Measurements from ENCODE around the gene STAT1. TPM values are rescaled to one million over a fixed set of nuclear protein-coding genes. Genes with fewer than 3 reads are reported as not detected.

Gene STAT1
- total RNA-seq, 1 experiment from 2014 or later = 73.4 TPM

DNA sequence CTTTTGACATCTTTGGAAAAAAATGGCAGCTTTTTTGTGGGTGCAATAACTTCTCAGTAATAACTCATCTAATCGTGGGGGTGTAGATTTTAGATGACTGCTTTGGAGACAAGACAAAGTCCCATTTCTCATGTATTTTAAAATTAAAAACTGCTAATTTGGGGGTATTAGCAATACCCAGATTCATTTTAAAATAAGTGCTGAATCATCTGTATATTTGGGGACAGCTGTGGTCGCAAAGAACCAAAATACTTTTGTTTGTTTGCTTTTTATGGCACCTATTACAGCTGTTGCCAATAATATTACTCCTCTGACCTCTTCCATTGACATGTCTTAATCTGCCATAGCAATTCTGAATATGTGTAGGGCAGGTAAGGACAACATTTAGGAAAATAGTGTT, 45.4 kb downstream of the STAT1 start:
- DNase-seq (ENCODE audit: low read depth, low spot score) (no peak), ATAC-seq (no peak)
- POLR2A ChIA-PET = no interaction called here
- TF ChIP-seq, protein P1, sequence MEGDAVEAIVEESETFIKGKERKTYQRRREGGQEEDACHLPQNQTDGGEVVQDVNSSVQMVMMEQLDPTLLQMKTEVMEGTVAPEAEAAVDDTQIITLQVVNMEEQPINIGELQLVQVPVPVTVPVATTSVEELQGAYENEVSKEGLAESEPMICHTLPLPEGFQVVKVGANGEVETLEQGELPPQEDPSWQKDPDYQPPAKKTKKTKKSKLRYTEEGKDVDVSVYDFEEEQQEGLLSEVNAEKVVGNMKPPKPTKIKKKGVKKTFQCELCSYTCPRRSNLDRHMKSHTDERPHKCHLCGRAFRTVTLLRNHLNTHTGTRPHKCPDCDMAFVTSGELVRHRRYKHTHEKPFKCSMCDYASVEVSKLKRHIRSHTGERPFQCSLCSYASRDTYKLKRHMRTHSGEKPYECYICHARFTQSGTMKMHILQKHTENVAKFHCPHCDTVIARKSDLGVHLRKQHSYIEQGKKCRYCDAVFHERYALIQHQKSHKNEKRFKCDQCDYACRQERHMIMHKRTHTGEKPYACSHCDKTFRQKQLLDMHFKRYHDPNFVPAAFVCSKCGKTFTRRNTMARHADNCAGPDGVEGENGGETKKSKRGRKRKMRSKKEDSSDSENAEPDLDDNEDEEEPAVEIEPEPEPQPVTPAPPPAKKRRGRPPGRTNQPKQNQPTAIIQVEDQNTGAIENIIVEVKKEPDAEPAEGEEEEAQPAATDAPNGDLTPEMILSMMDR (IDR thresholded peaks at IDR 0.05) = no peak
- TF ChIP-seq, protein P2, sequence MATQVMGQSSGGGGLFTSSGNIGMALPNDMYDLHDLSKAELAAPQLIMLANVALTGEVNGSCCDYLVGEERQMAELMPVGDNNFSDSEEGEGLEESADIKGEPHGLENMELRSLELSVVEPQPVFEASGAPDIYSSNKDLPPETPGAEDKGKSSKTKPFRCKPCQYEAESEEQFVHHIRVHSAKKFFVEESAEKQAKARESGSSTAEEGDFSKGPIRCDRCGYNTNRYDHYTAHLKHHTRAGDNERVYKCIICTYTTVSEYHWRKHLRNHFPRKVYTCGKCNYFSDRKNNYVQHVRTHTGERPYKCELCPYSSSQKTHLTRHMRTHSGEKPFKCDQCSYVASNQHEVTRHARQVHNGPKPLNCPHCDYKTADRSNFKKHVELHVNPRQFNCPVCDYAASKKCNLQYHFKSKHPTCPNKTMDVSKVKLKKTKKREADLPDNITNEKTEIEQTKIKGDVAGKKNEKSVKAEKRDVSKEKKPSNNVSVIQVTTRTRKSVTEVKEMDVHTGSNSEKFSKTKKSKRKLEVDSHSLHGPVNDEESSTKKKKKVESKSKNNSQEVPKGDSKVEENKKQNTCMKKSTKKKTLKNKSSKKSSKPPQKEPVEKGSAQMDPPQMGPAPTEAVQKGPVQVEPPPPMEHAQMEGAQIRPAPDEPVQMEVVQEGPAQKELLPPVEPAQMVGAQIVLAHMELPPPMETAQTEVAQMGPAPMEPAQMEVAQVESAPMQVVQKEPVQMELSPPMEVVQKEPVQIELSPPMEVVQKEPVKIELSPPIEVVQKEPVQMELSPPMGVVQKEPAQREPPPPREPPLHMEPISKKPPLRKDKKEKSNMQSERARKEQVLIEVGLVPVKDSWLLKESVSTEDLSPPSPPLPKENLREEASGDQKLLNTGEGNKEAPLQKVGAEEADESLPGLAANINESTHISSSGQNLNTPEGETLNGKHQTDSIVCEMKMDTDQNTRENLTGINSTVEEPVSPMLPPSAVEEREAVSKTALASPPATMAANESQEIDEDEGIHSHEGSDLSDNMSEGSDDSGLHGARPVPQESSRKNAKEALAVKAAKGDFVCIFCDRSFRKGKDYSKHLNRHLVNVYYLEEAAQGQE (IDR thresholded peaks at IDR 0.05; ENCODE audit: insufficient read depth in 1 of 2, low read depth in 2 of 2, low read length in 1 of 2) = no peak
- no peak for TF ChIP-seq POLR2AphosphoS5 (IDR thresholded peaks at IDR 0.05; ENCODE audit: low read depth, low read length)
- no peak for TF ChIP-seq TCF7L2 (IDR thresholded peaks at IDR 0.05; ENCODE audit: low read depth, low read length)
- no peak for TF ChIP-seq SIN3A (IDR thresholded peaks at IDR 0.05; ENCODE audit: borderline replicate concordance, insufficient read depth, low read depth, low read length)
- BruUV-seq (replicated peaks) = no TSS peak
- Histone ChIP-seq H3K4me1 (ENCODE audit: control insufficient read depth, insufficient read depth, low read length) (no peaks in the 10 kb centered on the region), H3K27me3 (ENCODE audit: control insufficient read depth, insufficient read depth, low read length) (no peaks in the 10 kb centered on the region), H3K4me3 (ENCODE audit: low read depth in 2 of 2, low read length in 2 of 2) (no peak overlapping the region), H3K27ac (ENCODE audit: low read length) (no peak overlapping the region), H3K36me3 (ENCODE audit: control insufficient read depth, insufficient read depth, low read length) (peaks cover 57% of the 10 kb centered on the region), H3K9me3 (ENCODE audit: control insufficient read depth, insufficient read depth, low read depth, low read length) (no peaks in the 10 kb centered on the region)
- CTCF ChIA-PET = no interaction called here
- intact Hi-C loops (cut with micrococcal nuclease; ENCODE audit: unreplicated experiment) (loop anchor here (10.0 kb wide), 1 partner anchor 184 kb away; no protein-coding TSS in a partner anchor), in situ Hi-C loops (cut with HindIII; ENCODE audit: low pct_unique_long_range_greater_than_20kb, low sequenced_read_pairs) (no loop called here)

DNA sequence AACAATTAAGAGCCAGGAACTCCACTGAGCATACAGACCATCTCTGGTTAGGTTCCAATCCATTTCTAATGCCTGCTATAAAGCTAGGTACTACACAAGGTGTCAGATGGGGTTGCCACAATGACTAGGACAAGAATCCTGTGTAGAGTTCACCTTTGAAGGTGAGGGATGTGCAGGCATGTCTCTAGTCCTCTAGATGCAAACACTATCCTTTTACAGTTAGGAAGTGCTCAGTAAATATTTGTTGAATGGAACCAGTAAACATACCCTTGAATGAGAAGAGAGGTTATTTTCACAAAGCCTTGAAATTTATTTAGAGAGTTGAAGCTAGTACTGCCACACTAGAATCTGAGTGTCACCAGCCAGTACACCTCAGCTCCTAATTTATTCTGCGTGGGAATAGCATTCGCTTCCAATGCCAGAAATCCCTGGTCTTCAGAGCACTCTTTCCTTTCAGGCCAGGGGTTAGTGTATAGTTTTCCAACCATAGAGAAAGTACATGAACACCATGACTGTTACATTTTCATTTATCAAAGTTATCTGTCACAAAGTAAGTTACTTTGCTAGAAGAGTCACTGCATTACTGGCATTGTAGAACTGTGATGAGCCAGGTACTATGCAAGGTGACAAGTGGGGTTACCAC, 48.3 kb downstream of the STAT1 start:
- TF ChIP-seq TCF7L2 (IDR thresholded peaks at IDR 0.05; ENCODE audit: low read depth, low read length) (no peak), POLR2AphosphoS5 (IDR thresholded peaks at IDR 0.05; ENCODE audit: low read depth, low read length) (no peak), SIN3A (IDR thresholded peaks at IDR 0.05; ENCODE audit: borderline replicate concordance, insufficient read depth, low read depth, low read length) (no peak)
- TF ChIP-seq, protein P2 (IDR thresholded peaks at IDR 0.05; ENCODE audit: insufficient read depth in 1 of 2, low read depth in 2 of 2, low read length in 1 of 2) = no peak
- TF ChIP-seq, protein P1 (IDR thresholded peaks at IDR 0.05) = no peak
- Histone ChIP-seq H3K27me3 (ENCODE audit: control insufficient read depth, insufficient read depth, low read length) (no peaks in the 10 kb centered on the region), H3K4me1 (ENCODE audit: control insufficient read depth, insufficient read depth, low read length) (no peaks in the 10 kb centered on the region), H3K9me3 (ENCODE audit: control insufficient read depth, insufficient read depth, low read depth, low read length) (no peaks in the 10 kb centered on the region), H3K4me3 (ENCODE audit: low read depth in 2 of 2, low read length in 2 of 2) (no peak overlapping the region), H3K27ac (ENCODE audit: low read length) (no peak overlapping the region), H3K36me3 (ENCODE audit: control insufficient read depth, insufficient read depth, low read length) (peaks cover 57% of the 10 kb centered on the region)
- no peak for ATAC-seq
- no TSS peak for BruUV-seq (replicated peaks)
- in situ Hi-C loops (cut with HindIII; ENCODE audit: low pct_unique_long_range_greater_than_20kb, low sequenced_read_pairs) (no loop called here), intact Hi-C loops (cut with micrococcal nuclease; ENCODE audit: unreplicated experiment) (loop anchor here (10.0 kb wide), 1 partner anchor 181 kb away; no protein-coding TSS in a partner anchor)
- no peak for DNase-seq (ENCODE audit: low read depth, low spot score)
- ChIA-PET POLR2A (interaction anchor here (0.6 kb wide), 1 partner anchor 62 kb away, joined by 4 read pairs; no protein-coding TSS in a partner anchor), CTCF (no interaction called here)
